ENCODE measurements around the gene COA1. TPM values are rescaled to one million over a fixed set of nuclear protein-coding genes. Genes with fewer than 3 reads are reported as not detected.
"Not testable (repeated sequence)": the region's sequence is repeated elsewhere in the genome, so short reads cannot be mapped to it uniquely, and the experiment has no call there.

Gene COA1
- total RNA-seq, 4 donors from 2014 or later = 35.3 to 775 (median 40.0) TPM

DNA sequence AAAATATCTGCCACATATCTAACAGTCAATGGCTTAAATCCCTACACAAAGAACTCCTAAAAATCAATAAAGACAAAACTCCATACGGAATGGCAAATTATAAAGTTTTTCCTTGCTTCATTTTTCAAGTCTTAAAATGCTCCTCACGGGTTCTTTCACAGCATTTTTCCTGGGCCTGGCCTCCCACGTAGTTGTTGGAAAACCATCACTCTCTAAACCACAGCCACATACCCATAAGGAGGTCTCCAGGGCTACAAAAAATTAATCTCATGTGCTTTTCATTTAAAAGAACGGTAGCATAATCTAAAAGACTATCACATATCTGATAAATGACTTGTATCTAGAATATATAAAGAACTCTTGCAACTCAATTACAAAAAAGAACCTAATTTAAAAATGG lies 2.9 kb downstream of the COA1 start:
- Histone ChIP-seq H3K27ac (no peak overlapping the region), H3K27me3 (no peaks in the 10 kb centered on the region), H3K36me3 (no peaks in the 10 kb centered on the region), H3K4me1 (peaks cover 23% of the 10 kb centered on the region), H3K4me3 (no peak overlapping the region), H3K9me3 (no peaks in the 10 kb centered on the region)
- no peak for DNase-seq (ENCODE audit: low spot score in 2 of 2)
- 58% methylated on average over 4 of the region's 4 CpGs for WGBS
- TF ChIP-seq EP300 (IDR thresholded peaks at IDR 0.05) = no peak
- TF ChIP-seq, protein P1, sequence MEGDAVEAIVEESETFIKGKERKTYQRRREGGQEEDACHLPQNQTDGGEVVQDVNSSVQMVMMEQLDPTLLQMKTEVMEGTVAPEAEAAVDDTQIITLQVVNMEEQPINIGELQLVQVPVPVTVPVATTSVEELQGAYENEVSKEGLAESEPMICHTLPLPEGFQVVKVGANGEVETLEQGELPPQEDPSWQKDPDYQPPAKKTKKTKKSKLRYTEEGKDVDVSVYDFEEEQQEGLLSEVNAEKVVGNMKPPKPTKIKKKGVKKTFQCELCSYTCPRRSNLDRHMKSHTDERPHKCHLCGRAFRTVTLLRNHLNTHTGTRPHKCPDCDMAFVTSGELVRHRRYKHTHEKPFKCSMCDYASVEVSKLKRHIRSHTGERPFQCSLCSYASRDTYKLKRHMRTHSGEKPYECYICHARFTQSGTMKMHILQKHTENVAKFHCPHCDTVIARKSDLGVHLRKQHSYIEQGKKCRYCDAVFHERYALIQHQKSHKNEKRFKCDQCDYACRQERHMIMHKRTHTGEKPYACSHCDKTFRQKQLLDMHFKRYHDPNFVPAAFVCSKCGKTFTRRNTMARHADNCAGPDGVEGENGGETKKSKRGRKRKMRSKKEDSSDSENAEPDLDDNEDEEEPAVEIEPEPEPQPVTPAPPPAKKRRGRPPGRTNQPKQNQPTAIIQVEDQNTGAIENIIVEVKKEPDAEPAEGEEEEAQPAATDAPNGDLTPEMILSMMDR (IDR thresholded peaks at IDR 0.05) = no peak
- TF ChIP-seq POLR2AphosphoS5 (IDR thresholded peaks at IDR 0.05) = no peak
- TF ChIP-seq POLR2A (IDR thresholded peaks at IDR 0.05) = no peak

GRCh38 chr7:43725251-43725650 lies 4.1 kb downstream of the COA1 start:
- Histone ChIP-seq H3K4me1 (peaks cover 23% of the 10 kb centered on the region), H3K27ac (no peak overlapping the region), H3K36me3 (no peaks in the 10 kb centered on the region), H3K27me3 (no peaks in the 10 kb centered on the region), H3K4me3 (no peak overlapping the region), H3K9me3 (no peaks in the 10 kb centered on the region)
- 95% methylated on average over 3 of the region's 3 CpGs for WGBS
- no peak for DNase-seq (ENCODE audit: low spot score in 2 of 2)
- TF ChIP-seq, protein P1 (IDR thresholded peaks at IDR 0.05) = no peak
- TF ChIP-seq EP300 (IDR thresholded peaks at IDR 0.05) (no peak), POLR2A (IDR thresholded peaks at IDR 0.05) (no peak), POLR2AphosphoS5 (IDR thresholded peaks at IDR 0.05) (no peak)

- Histone ChIP-seq H3K36me3 (no peaks in the 10 kb centered on the region), H3K27ac (no peak overlapping the region), H3K27me3 (no peaks in the 10 kb centered on the region), H3K4me3 (no peak overlapping the region), H3K9me3 (no peaks in the 10 kb centered on the region), H3K4me1 (peaks cover 12% of the 10 kb centered on the region)
- TF ChIP-seq, protein P1 (IDR thresholded peaks at IDR 0.05) = no peak
- TF ChIP-seq POLR2AphosphoS5 (IDR thresholded peaks at IDR 0.05) (no peak), POLR2A (IDR thresholded peaks at IDR 0.05) (no peak), EP300 (IDR thresholded peaks at IDR 0.05) (no peak)
- DNase-seq (ENCODE audit: low spot score in 2 of 2) = no peak
Measured at GRCh38 chr7:43723007-43723341, 6.3 kb downstream of the COA1 start.

DNA sequence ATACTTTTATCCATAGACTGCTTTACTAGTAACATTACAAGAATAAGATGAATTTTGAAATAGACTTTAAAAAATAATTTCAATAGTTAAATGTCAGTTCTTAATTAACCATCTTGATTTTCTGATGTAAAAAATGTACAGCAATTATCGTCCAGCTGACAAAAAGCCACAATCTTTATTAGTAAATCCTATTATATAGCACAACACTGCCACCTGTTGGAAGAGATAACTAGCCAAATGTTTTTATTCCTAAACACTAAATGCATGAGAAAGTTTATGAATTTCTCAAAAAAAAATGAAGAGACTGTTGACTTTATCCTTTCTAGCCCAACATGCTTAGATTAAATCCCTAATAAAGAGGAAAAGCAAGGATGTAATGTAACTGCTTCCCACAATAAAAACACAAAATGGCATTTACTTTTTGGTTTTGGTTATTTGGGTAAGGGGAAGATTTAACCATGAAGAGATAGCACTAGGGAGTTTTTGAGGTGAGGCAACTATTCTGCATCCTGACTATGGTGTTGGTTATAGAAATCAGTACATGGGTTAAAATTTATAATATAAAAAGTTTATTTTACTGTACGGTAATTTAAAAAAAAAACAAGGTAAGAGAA lies 8.0 kb downstream of the COA1 start:
- 39% methylated on average over 2 of the region's 2 CpGs for WGBS
- DNase-seq (ENCODE audit: low spot score in 2 of 2) = no peak
- Histone ChIP-seq H3K4me3 (no peak overlapping the region), H3K27me3 (no peaks in the 10 kb centered on the region), H3K36me3 (no peaks in the 10 kb centered on the region), H3K9me3 (no peaks in the 10 kb centered on the region), H3K4me1 (peaks cover 11% of the 10 kb centered on the region), H3K27ac (no peak overlapping the region)
- TF ChIP-seq, protein P1 (IDR thresholded peaks at IDR 0.05) = peak in 1 of 2 donors; percentile 42
- TF ChIP-seq POLR2AphosphoS5 (IDR thresholded peaks at IDR 0.05) (no peak), EP300 (IDR thresholded peaks at IDR 0.05) (no peak), POLR2A (IDR thresholded peaks at IDR 0.05) (no peak)

DNA sequence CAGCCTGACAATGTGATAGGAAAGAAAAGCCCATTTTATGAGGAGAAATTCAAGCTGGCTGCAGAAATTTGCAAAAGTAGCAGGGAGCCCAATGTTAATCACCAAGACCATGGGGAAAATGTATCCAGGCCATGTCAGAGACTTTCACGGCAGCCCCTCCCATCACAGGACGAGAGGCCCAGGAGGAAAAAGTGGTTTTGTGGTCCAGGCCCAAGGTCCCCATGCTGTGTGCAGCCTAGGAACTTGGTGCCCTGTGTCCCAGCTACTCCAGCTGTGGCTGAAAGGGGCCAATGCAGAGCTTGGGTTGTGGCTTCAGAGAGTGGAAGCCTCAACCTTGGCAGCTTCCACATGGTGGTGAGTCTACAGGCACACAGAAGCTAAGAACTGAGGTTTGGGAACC lies 12.7 kb downstream of the COA1 start:
- no peak overlapping the region for H3K27ac ChIP-seq
- no peaks in the 10 kb centered on the region for H3K9me3 ChIP-seq
- DNase-seq (ENCODE audit: low spot score in 2 of 2) = no peak
- H3K4me3 ChIP-seq = no peak overlapping the region
- peaks cover 4% of the 10 kb centered on the region for H3K36me3 ChIP-seq
- H3K4me1 ChIP-seq = no peaks in the 10 kb centered on the region
- TF ChIP-seq POLR2A (IDR thresholded peaks at IDR 0.05) = no peak
- no peak for TF ChIP-seq POLR2AphosphoS5 (IDR thresholded peaks at IDR 0.05)
- TF ChIP-seq, protein P1 (IDR thresholded peaks at IDR 0.05) = no peak
- no peak for TF ChIP-seq EP300 (IDR thresholded peaks at IDR 0.05)
- H3K27me3 ChIP-seq = no peaks in the 10 kb centered on the region
- 77% methylated on average over 2 of the region's 2 CpGs for WGBS

DNA sequence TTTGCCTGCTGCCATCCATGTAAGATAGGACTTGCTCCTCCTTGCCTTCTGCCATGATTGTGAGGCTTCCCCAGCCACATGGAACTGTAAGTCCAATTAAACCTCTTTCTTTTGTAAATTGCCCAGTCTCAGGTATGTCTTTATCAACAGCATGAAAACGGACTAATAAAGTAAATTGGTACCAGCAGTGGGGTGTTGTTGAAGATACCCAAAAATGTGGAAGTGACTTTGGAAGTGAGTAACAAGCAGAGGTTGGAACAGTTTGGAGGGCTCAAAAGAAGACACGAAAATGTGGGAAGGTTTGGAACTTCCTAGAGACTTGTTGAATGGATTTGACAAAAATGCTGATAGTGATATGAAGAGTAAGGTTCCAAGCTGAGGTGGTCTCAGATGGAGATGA lies 13.4 kb downstream of the COA1 start:
- not testable (repeated sequence) for H3K4me3 ChIP-seq; DNase-seq (ENCODE audit: low spot score in 2 of 2); H3K4me1 ChIP-seq; H3K36me3 ChIP-seq; H3K27me3 ChIP-seq; H3K9me3 ChIP-seq; H3K27ac ChIP-seq
- WGBS = 91% methylated on average over 2 of the region's 2 CpGs
